ENCODE data around the gene TIPIN. TPM values are rescaled to one million over a fixed set of nuclear protein-coding genes. Genes with fewer than 3 reads are reported as not detected.

The TIPIN gene
- total and polyA plus RNA-seq, 2 of the 8 experiments (the other 6 are each of a cell fraction or from before 2014, with no cell fraction given), result 8.5 to 24.7 TPM

GRCh38 chr15:66290007-66290406, 66.5 kb downstream of the TIPIN start:
- no peak overlapping the region for H2BK20ac ChIP-seq (ENCODE audit: low read length)
- no peaks in the 10 kb centered on the region for H3K36me3 ChIP-seq (ENCODE audit: control insufficient read depth in 2 of 4, insufficient read depth in 4 of 4, low read length in 3 of 4)
- H4K8ac ChIP-seq (ENCODE audit: extremely low read depth, insufficient read depth, low read length), result no peak overlapping the region
- H2BK12ac ChIP-seq (ENCODE audit: low read depth, low read length), result no peak overlapping the region
- H3K56ac ChIP-seq (replicated peaks; ENCODE audit: insufficient read length, low read depth, low read length), result no peak overlapping the region
- POLR2A ChIA-PET (ENCODE audit: partially characterized antibody), result no interaction called here
- no peak overlapping the region for H2BK5ac ChIP-seq (ENCODE audit: low read depth, low read length)
- no peak overlapping the region for H2AK5ac ChIP-seq (ENCODE audit: low read depth, low read length)
- peaks cover 6 to 10% (median 7%) of the 10 kb centered on the region in 4 experiments; a peak in 6 of 7 replicates for H3K4me1 ChIP-seq (replicated peaks in 1 of 4; ENCODE audit: control insufficient read depth in 3 of 4, insufficient read depth in 4 of 4, low read length in 3 of 4)
- 93% methylated on average over 3 of the region's 3 CpGs; no CpG with 5 or more reads in 1 of the 2 experiments for WGBS, 2 experiments (ENCODE audit: extremely low coverage in 1 of 2, insufficient coverage in 1 of 2, insufficient read length in 1 of 2, insufficient replicate concordance in 2 of 2, low coverage in 1 of 2, low lambda C conversion rate in 2 of 2, missing lambda C conversion rate in 1 of 2)
- H3K4me3 ChIP-seq (ENCODE audit: extremely low read depth in 1 of 4, insufficient read depth in 2 of 4, low read depth in 3 of 4, low read length in 4 of 4), result no peak overlapping the region
- no peak overlapping the region for H4K5ac ChIP-seq (ENCODE audit: insufficient read length, low read depth, low read length)
- no peak overlapping the region for H3K23ac ChIP-seq (ENCODE audit: insufficient read length)
- CTCF ChIA-PET (ENCODE audit: partially characterized antibody), result interaction anchor here (3.3 kb wide), 1 partner anchor 39 kb away, joined by 17 read pairs; no protein-coding TSS in a partner anchor
- no peak for FAIRE-seq
- no peaks in the 10 kb centered on the region for H3K9me3 ChIP-seq (ENCODE audit: insufficient read depth in 2 of 2, low read depth in 1 of 2, low read length in 1 of 2)
- H3K79me2 ChIP-seq (ENCODE audit: control insufficient read depth in 1 of 2, insufficient read depth in 2 of 2, low read length in 2 of 2), result no peaks in the 10 kb centered on the region
- H2AFZ ChIP-seq (ENCODE audit: low read length), result no peak overlapping the region
- no peak overlapping the region for H3K9ac ChIP-seq (replicated peaks in 1 of 4; ENCODE audit: extremely low read depth in 1 of 4, low read depth in 3 of 4, low read length in 3 of 4)
- H3K18ac ChIP-seq (ENCODE audit: extremely low read depth, low read length), result no peak overlapping the region
- H3K23me2 ChIP-seq (ENCODE audit: low read depth, low read length), result peaks cover 2% of the 10 kb centered on the region; the same call in 1 of the 2 replicates
- H3K4me2 ChIP-seq (ENCODE audit: insufficient read depth in 1 of 2, low read depth in 2 of 2, low read length in 2 of 2), result no peak overlapping the region
- TF ChIP-seq MAFK (IDR thresholded peaks at IDR 0.05; ENCODE audit: low read depth, low read length) (no peak), ZNF274 (IDR thresholded peaks at IDR 0.05; ENCODE audit: borderline replicate concordance, extremely low read depth, low read length) (no peak), TAF1 (IDR thresholded peaks at IDR 0.05; ENCODE audit: low read depth, low read length) (no peak), CHD2 (IDR thresholded peaks at IDR 0.05; ENCODE audit: low read length) (no peak), CBX8 (IDR thresholded peaks at IDR 0.05; ENCODE audit: borderline replicate concordance, low read depth, low read length) (no peak), KDM4A (IDR thresholded peaks at IDR 0.05; ENCODE audit: low read depth, low read length, severe bottlenecking) (no peak), FOSL1 (IDR thresholded peaks at IDR 0.05; ENCODE audit: insufficient read depth, low read depth, low read length) (no peak), NANOG (IDR thresholded peaks at IDR 0.05; ENCODE audit: insufficient read depth, low read depth, low read length, poor library complexity, severe bottlenecking) (no peak)
- TF ChIP-seq, protein P1, sequence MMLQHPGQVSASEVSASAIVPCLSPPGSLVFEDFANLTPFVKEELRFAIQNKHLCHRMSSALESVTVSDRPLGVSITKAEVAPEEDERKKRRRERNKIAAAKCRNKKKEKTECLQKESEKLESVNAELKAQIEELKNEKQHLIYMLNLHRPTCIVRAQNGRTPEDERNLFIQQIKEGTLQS (IDR thresholded peaks at IDR 0.05; ENCODE audit: insufficient read depth, low read depth, low read length), result no peak
- no peak overlapping the region for H3K4ac ChIP-seq (replicated peaks; ENCODE audit: insufficient read length, low read depth, low read length)
- no peak overlapping the region for H4K91ac ChIP-seq (replicated peaks; ENCODE audit: insufficient read length, low read length)
- H3K14ac ChIP-seq (ENCODE audit: insufficient read length), result no peak overlapping the region
- no peak for DNase-seq (ENCODE audit: low read depth in 1 of 2, low spot score in 2 of 2)
- H2BK15ac ChIP-seq (ENCODE audit: low read length), result no peak overlapping the region
- H2BK120ac ChIP-seq (replicated peaks; ENCODE audit: low read depth, low read length), result no peak overlapping the region
- H4K20me1 ChIP-seq (replicated peaks in 1 of 2; ENCODE audit: control insufficient read depth in 1 of 2, insufficient read depth in 2 of 2, low read length in 2 of 2), result no peaks in the 10 kb centered on the region
- H3K79me1 ChIP-seq (ENCODE audit: low read depth, low read length), result no peaks in the 10 kb centered on the region
- H3K27me3 ChIP-seq (replicated peaks in 1 of 4; ENCODE audit: control insufficient read depth in 3 of 4, extremely low read depth in 1 of 4, insufficient read depth in 3 of 4, low read length in 3 of 4), result no peaks in the 10 kb centered on the region
- no peak overlapping the region for H3K27ac ChIP-seq (ENCODE audit: low read depth, low read length)
